GM18502 (cell line): ENCODE data around the gene C2CD5.

Source experiments
- ATAC-seq: cut with Tn5 transposase; IDR thresholded peaks from one replicate; pipeline ENCODE4 v1.9.1; 2021; ENCODE audit warnings: mild to moderate bottlenecking; ENCODE audit not compliant: unreplicated experiment, poor library complexity

The C2CD5 gene

DNA sequence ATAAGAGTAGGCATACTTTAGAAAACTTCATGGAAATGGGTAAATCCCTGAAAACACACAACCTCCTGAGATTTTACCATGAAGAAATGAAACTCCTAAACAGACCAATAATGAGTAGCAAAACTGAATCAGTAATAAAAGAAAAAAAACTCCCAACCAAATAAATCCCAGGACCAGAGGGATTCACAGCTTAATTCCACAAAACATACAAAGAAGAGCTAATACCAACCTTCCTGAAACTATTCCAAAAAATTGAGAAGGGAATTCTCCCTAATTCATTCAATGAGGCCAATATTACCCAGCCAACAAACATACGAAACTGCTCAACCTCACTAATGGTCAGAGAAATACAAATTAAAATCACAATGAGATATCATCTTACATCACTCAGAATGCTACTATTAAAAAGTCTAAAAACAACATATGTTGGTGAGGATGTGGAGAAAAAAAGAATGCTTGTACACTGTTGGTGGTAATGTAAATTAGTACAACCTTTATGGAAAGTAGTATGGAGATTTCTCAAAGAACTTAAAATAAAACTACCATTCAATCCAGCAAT, 112.6 kb downstream of the C2CD5 start:
- no peak for ATAC-seq

DNA sequence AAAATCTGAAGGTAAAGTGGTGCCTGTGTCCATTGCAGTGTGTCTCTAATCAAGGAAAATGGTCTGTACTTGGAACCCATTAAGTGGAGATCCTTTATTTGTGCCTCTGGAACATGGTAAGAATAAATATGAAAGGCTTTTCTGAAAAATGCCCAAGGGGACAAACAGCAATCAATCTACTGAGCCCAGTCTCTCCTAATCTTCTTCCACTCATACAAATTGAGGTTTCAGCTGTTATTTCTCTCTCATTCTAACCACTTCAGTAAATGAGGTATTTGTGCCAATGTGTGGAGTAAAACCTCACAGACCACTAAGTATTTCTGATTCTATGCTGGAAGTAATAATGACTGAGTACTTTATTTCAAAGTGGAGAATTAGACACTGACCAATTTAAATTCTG, 127.5 kb downstream of the C2CD5 start:
- no peak for ATAC-seq

DNA sequence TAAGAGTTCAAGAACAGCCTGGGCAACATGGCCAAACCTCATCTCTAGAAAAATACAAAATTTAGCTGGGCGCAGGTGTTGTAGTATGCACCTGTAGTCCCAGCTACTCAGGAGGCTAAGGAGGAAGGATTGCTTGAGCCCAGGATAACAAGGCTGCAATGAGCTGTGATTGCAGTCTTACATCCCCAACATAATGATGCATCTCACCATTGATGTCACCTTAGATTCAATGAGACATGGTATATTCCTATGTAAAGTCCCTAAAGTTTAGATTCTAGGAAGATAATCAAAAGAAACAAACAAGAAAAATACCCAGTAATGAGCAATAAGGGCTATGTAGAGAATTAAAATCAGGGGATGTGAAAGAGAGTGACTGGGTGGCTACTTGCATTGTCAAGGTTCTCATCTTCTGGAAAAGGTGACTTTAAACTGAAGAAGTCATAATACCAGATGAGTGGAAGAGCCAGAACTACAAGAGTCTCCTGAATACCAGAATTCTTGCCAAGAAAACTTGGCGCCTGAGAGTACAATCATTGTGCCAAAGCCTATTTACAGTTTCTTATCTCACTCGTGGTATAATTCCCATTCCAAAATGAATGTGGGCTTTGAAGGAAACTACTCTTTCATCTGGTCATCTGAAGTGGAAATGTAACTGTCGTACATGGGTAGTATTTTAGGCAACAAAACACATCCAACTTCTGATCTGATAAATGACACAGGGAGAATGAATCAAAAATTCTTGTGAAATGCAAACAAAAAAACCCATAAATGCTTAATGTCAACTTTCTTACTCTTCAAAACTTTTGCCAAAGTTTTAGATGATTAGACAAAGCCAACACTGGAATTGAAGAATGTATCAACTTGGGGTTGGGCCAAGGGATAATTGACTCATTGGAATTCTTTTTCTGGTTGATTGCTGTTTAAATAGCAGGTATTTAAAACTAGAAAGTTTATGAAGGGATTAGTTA, 128.7 kb downstream of the C2CD5 start:
- no peak for ATAC-seq

DNA sequence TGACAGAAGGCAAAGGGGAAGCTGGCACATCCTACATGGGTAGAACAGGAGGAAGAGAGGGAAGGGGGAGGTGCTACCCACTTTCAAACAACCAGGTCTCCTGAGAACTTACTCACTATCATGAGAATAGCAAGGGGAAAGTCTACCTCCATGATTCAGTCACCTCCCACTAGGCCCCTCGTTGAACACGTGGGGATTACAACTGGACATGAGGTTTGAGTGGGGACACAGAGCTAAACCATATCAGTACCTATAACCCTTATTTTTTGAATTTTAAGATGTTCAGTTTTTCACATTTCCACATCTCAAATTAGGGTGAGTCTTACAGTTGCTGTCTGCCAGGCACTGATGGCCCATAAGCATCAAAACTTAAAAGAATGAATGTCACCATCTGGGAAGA, 129.6 kb downstream of the C2CD5 start:
- no peak for ATAC-seq

DNA sequence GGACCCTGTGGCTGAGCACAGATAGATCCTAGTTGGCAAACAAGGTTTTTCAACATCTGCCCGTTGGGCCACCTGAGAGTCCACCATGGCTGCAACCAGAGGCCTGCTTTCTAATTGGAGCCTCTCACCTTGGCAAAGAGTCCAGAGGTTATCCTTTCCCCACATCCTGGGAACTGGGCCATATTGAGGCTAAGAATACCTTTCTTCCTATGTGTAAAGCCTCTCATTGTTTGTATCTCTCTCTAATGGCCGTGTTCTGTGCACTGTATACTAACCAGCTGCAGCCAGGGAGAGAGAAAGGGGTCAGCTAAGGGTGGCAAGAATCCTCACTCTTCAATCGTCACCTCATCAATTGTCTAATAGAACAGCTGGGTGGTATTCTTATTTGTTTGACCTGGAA, 130.8 kb downstream of the C2CD5 start:
- no peak for ATAC-seq

DNA sequence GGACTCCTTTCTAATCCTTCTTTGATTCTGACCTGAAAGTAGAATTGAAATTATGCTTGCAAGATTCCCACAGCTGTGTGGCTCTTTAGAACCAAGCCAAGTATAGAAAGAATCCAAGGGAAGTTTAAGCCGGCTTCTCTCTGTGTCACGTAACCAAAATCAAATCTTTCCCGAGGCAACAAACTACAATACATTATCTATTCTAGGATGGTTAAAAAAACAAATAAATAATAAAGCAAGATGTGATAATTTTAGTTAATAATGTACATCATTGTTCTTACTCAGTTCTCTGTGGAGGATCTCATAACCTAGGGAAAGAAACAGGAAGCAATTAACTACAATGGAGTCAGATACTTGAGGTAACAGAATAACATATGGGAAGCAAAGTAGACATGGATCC, 131.8 kb downstream of the C2CD5 start:
- ATAC-seq, result no peak

DNA sequence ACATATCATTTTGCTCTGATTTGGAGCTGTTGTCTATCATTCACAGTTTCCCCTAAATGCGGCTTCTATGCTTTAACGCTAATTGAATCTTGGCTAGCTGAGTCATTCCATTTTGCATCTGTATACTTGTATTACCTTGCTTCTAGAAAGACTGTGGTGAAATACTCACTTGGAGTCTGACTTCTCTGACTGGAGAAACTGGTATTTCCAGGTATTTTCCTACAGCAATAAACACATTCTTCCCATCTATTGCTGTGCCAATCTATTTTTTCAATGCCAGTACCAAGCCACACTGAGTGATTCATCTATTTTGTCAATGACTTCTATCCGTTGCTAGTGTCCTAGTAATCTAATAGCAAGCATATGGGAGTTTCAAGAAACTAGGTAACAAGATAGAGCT, 133.9 kb downstream of the C2CD5 start:
- ATAC-seq, result no peak

DNA sequence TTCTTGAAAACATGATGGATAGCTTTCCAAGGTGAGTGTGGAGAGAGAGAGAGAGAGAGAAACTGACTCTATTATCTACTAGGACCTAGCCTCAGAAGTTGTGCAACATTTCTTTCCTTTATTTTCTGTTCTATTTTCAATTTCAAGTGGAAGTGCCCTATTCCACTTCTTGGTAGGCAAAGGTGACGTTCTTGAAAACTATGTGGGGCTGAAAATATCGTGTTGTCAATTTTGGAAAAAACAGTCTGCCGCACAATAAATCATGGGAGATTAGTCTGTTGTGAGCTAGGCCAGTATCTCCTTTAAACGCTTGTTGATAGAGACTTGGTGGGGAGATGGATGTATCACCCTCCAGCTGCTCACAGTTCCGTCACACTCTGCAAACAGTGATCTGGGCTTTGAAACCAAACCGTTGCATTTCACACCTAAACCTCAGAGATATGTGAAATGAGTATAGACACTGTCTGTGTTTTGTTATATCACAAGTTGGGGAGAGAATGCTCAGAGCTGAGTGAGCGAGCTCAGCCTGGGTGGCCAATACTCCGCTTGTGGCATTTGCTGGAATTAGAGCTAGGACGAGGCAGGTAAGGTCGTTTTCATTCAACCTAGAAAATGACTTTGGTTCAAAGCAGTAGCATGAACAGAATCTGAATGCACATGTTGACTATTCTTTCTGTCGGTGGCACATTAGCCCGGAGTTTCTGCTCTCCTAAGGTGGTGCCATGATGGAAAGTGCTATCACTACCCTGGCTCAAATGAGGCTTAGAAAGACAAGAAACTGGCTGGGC, 134.8 kb downstream of the C2CD5 start:
- ATAC-seq, result peak; percentile 97

DNA sequence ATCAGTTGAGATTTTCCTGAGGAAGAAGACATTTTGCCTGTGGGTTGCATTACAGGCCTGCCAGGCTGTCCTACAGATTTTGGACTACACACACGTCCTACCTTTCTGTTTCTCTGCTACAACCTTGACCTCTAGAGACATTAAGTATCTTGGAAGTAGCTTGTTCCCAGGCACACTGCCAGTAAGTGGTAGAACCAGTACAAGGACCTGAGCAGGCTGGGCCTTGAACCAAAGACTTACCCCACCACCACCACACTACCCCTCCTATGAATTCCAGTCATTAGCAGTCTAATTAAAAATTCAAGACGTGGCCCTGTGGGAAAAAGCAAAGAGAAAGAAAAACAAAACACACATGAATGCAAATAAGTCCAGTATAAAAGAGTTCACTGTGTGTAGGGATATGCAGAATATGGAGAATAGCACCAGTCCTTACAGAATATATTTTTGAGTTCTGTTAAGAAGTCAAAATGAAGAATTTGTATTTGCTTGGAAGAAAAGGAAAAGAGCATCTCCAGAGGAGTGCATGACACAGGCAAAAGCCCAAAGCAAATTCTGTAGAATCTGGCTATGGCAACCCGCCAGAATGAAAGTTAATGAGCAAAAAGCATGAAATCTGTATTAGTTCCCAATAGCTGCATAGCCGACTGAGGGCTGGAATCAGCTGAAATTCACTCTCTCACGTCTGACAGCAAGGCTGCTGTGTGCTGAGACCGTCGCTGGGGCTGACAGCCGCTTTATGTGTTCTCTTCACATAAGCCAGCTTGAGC, 135.5 kb downstream of the C2CD5 start:
- peak; percentile 16 for ATAC-seq

DNA sequence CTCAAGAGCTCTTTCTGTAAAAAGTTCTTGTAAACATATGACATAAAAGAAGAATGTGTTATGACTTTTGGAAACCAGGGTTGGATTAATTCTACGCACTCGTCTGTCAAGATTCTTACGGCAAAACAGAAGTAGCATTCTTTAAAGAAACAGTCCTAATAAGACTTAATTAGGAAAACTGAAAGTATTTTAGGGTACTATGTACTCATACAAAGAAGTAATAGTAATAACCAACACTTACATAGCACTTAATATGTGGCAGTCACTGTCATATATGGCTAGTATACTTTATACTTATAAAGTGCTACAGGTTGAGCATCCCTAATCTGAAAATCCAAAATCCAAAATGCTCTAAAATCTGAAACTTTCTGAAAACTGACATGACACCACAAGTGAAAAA, 136.9 kb downstream of the C2CD5 start:
- ATAC-seq, result no peak

DNA sequence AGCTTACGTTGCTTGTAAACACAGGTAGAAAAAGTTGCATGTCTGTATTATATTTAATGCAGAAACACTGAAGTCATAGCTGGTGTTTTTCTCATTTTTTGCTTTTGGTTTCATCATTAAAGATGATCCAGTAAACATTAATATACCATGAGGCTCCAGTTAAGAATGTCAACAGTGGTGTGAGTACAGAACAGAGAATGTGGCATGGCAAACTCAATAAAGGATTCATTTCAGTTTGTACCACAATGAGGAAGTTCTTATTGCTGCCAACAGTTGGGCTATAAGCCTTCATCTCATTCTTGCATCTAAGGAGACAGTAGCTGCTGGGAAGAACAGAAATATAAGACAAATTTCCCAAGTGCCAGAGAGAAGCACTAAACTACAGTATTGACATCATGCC, 137.7 kb downstream of the C2CD5 start:
- ATAC-seq, result peak; percentile 33

DNA sequence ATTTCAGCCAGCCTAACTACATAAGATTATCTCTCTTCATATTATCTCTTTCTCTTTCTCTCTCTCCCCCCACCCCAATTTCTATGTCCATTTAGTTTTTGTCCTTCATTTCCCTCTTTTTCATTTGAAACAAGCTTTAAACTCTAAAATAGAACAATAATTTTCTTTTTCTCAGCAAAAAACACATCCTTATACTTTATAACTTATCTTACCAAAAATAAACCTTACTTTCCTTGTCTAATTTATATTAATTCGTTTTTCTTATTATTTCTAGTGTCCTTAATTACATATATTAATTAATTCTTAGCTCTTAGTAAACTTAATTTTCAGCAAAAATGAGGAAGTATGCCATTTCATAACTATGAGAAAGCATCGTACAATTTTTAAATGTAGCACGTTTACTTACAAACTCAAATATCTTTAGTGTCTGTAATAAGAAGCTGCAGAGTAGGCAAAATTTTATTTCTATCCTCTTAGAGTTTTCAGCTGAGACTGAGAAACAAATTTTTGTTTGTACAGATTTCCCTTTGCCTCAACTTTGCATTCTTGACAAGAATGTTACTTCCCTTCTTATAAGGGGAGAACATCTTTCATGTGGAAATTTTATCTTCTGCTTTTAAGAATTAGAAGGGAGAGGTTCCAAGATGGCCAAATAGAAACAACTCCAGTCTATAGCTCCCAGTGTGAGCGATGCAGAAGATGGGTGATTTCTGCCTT, 144.7 kb downstream of the C2CD5 start:
- no peak for ATAC-seq
